Measurements from ENCODE around the gene FBLL1.
"Not testable (repeated sequence)": the region's sequence is repeated elsewhere in the genome, so short reads cannot be mapped to it uniquely, and the experiment has no call there.

The FBLL1 gene

GRCh38 chr5:168553377-168554130, 24.4 kb downstream of the FBLL1 start:
- Histone ChIP-seq H3K4me3 (ENCODE audit: extremely low read depth, insufficient read depth, low read length, poor library complexity, severe bottlenecking) (no peak overlapping the region), H3K9me3 (ENCODE audit: control insufficient read depth, low read length) (no peaks in the 10 kb centered on the region), H3K36me3 (ENCODE audit: control insufficient read depth, insufficient read depth, low read length) (peaks cover 81% of the 10 kb centered on the region), H3K27ac (ENCODE audit: low read depth, low read length, severe bottlenecking) (no peak overlapping the region), H3K4me1 (ENCODE audit: control insufficient read depth, insufficient read depth, low read length, poor library complexity, severe bottlenecking) (no peaks in the 10 kb centered on the region)
- no CpG with 5 or more reads among the region's 2 CpGs for WGBS, 2 experiments (ENCODE audit: insufficient coverage in 2 of 2)

- Histone ChIP-seq H3K4me1 (ENCODE audit: control insufficient read depth, insufficient read depth, low read length, poor library complexity, severe bottlenecking) (no peaks in the 10 kb centered on the region), H3K36me3 (ENCODE audit: control insufficient read depth, insufficient read depth, low read length) (peaks cover 92% of the 10 kb centered on the region), H3K9me3 (ENCODE audit: control insufficient read depth, low read length) (no peaks in the 10 kb centered on the region), H3K4me3 (ENCODE audit: extremely low read depth, insufficient read depth, low read length, poor library complexity, severe bottlenecking) (no peak overlapping the region), H3K27ac (ENCODE audit: low read depth, low read length, severe bottlenecking) (no peak overlapping the region)
- WGBS, 2 experiments (ENCODE audit: insufficient coverage in 2 of 2): 100% methylated on average over 1 of the region's 2 CpGs
These were observed 28.3 kb downstream of the FBLL1 start for GRCh38 chr5:168557389-168557788.

- 90 to 95% methylated on average over 2 of the region's 2 CpGs for WGBS, 2 experiments (ENCODE audit: insufficient coverage in 2 of 2)
- Histone ChIP-seq H3K4me1 (ENCODE audit: control insufficient read depth, insufficient read depth, low read length, poor library complexity, severe bottlenecking) (no peaks in the 10 kb centered on the region), H3K9me3 (ENCODE audit: control insufficient read depth, low read length) (no peaks in the 10 kb centered on the region), H3K4me3 (ENCODE audit: extremely low read depth, insufficient read depth, low read length, poor library complexity, severe bottlenecking) (no peak overlapping the region), H3K36me3 (ENCODE audit: control insufficient read depth, insufficient read depth, low read length) (peaks cover 81% of the 10 kb centered on the region), H3K27ac (ENCODE audit: low read depth, low read length, severe bottlenecking) (no peak overlapping the region)
These were observed 33.2 kb downstream of the FBLL1 start for GRCh38 chr5:168562279-168562678.

- H3K4me1 ChIP-seq (ENCODE audit: control insufficient read depth, insufficient read depth, low read length, poor library complexity, severe bottlenecking): no peaks in the 10 kb centered on the region
- WGBS, 2 experiments (ENCODE audit: insufficient coverage in 2 of 2): no CpG with 5 or more reads among the region's 1 CpG
- no peak overlapping the region for H3K4me3 ChIP-seq (ENCODE audit: extremely low read depth, insufficient read depth, low read length, poor library complexity, severe bottlenecking)
- no peak overlapping the region for H3K27ac ChIP-seq (ENCODE audit: low read depth, low read length, severe bottlenecking)
- peaks cover 79% of the 10 kb centered on the region for H3K36me3 ChIP-seq (ENCODE audit: control insufficient read depth, insufficient read depth, low read length)
- no peaks in the 10 kb centered on the region for H3K9me3 ChIP-seq (ENCODE audit: control insufficient read depth, low read length)
These were observed 34.9 kb downstream of the FBLL1 start for GRCh38 chr5:168563959-168564358.

GRCh38 chr5:168568738-168569137, 39.6 kb downstream of the FBLL1 start:
- no peak overlapping the region for H3K4me3 ChIP-seq (ENCODE audit: extremely low read depth, insufficient read depth, low read length, poor library complexity, severe bottlenecking)
- H3K9me3 ChIP-seq (ENCODE audit: control insufficient read depth, low read length): no peaks in the 10 kb centered on the region
- H3K36me3 ChIP-seq (ENCODE audit: control insufficient read depth, insufficient read depth, low read length): peaks cover 68% of the 10 kb centered on the region
- no peaks in the 10 kb centered on the region for H3K4me1 ChIP-seq (ENCODE audit: control insufficient read depth, insufficient read depth, low read length, poor library complexity, severe bottlenecking)
- no peak overlapping the region for H3K27ac ChIP-seq (ENCODE audit: low read depth, low read length, severe bottlenecking)
- WGBS, 2 experiments (ENCODE audit: insufficient coverage in 2 of 2): 97% methylated on average over 5 of the region's 6 CpGs; no CpG with 5 or more reads in 1 of the 2 experiments

GRCh38 chr5:168570490-168571328, 41.6 kb downstream of the FBLL1 start:
- 92% methylated on average over 2 of the region's 11 CpGs; no CpG with 5 or more reads in 1 of the 2 experiments for WGBS, 2 experiments (ENCODE audit: insufficient coverage in 2 of 2)
- no peak overlapping the region for H3K27ac ChIP-seq (ENCODE audit: low read depth, low read length, severe bottlenecking)
- H3K36me3 ChIP-seq (ENCODE audit: control insufficient read depth, insufficient read depth, low read length): peaks cover 74% of the 10 kb centered on the region
- no peak overlapping the region for H3K4me3 ChIP-seq (ENCODE audit: extremely low read depth, insufficient read depth, low read length, poor library complexity, severe bottlenecking)
- peaks cover 8% of the 10 kb centered on the region for H3K9me3 ChIP-seq (ENCODE audit: control insufficient read depth, low read length)
- peaks cover 4% of the 10 kb centered on the region for H3K4me1 ChIP-seq (ENCODE audit: control insufficient read depth, insufficient read depth, low read length, poor library complexity, severe bottlenecking)

GRCh38 chr5:168573663-168574062, 44.6 kb downstream of the FBLL1 start:
- H3K36me3 ChIP-seq (ENCODE audit: control insufficient read depth, insufficient read depth, low read length): peaks cover 65% of the 10 kb centered on the region
- no CpG with 5 or more reads among the region's 3 CpGs for WGBS, 2 experiments (ENCODE audit: insufficient coverage in 2 of 2)

GRCh38 chr5:168574156-168574555, 45.1 kb downstream of the FBLL1 start:
- not testable (repeated sequence) for H3K4me1 ChIP-seq (ENCODE audit: control insufficient read depth, insufficient read depth, low read length, poor library complexity, severe bottlenecking); H3K4me3 ChIP-seq (ENCODE audit: extremely low read depth, insufficient read depth, low read length, poor library complexity, severe bottlenecking); H3K9me3 ChIP-seq (ENCODE audit: control insufficient read depth, low read length); H3K27ac ChIP-seq (ENCODE audit: low read depth, low read length, severe bottlenecking)
- peaks cover 62% of the 10 kb centered on the region for H3K36me3 ChIP-seq (ENCODE audit: control insufficient read depth, insufficient read depth, low read length)
- no CpG with 5 or more reads among the region's 1 CpG for WGBS, 2 experiments (ENCODE audit: insufficient coverage in 2 of 2)

More at GRCh38 chr5:168573663-168574062, 44.6 kb downstream of the FBLL1 start:
- not testable (repeated sequence) for H3K4me3 ChIP-seq (ENCODE audit: extremely low read depth, insufficient read depth, low read length, poor library complexity, severe bottlenecking); H3K4me1 ChIP-seq (ENCODE audit: control insufficient read depth, insufficient read depth, low read length, poor library complexity, severe bottlenecking); H3K9me3 ChIP-seq (ENCODE audit: control insufficient read depth, low read length); H3K27ac ChIP-seq (ENCODE audit: low read depth, low read length, severe bottlenecking)

- H3K36me3 ChIP-seq (ENCODE audit: control insufficient read depth, insufficient read depth, low read length): peaks cover 49% of the 10 kb centered on the region
- H3K9me3 ChIP-seq (ENCODE audit: control insufficient read depth, low read length): peaks cover 8% of the 10 kb centered on the region
- 79 to 83% methylated on average over 2 of the region's 7 CpGs for WGBS, 2 experiments (ENCODE audit: insufficient coverage in 2 of 2)
- no peak overlapping the region for H3K4me3 ChIP-seq (ENCODE audit: extremely low read depth, insufficient read depth, low read length, poor library complexity, severe bottlenecking)
- H3K4me1 ChIP-seq (ENCODE audit: control insufficient read depth, insufficient read depth, low read length, poor library complexity, severe bottlenecking): peaks cover 15% of the 10 kb centered on the region
- H3K27ac ChIP-seq (ENCODE audit: low read depth, low read length, severe bottlenecking): no peak overlapping the region
These were observed 46.6 kb downstream of the FBLL1 start for GRCh38 chr5:168575391-168576372.

GRCh38 chr5:168578006-168578405, 48.9 kb downstream of the FBLL1 start:
- H3K36me3 ChIP-seq (ENCODE audit: control insufficient read depth, insufficient read depth, low read length): peaks cover 39% of the 10 kb centered on the region
- WGBS, 2 experiments (ENCODE audit: insufficient coverage in 2 of 2): no CpG with 5 or more reads among the region's 3 CpGs
- H3K4me3 ChIP-seq (ENCODE audit: extremely low read depth, insufficient read depth, low read length, poor library complexity, severe bottlenecking): peak overlapping the region; percentile 86
- H3K27ac ChIP-seq (ENCODE audit: low read depth, low read length, severe bottlenecking): no peak overlapping the region
- H3K4me1 ChIP-seq (ENCODE audit: control insufficient read depth, insufficient read depth, low read length, poor library complexity, severe bottlenecking): peaks cover 15% of the 10 kb centered on the region
- peaks cover 8% of the 10 kb centered on the region for H3K9me3 ChIP-seq (ENCODE audit: control insufficient read depth, low read length)

Measured in mesodermal cell (in vitro differentiated cells).